Hindlimb muscle (tissue), 1 donor: ENCODE measurements around the gene CDK5. TPM values are rescaled to one million over a fixed set of nuclear protein-coding genes. Genes with fewer than 3 reads are reported as not detected.

Experiments
- DNase-seq: peaks from one replicate; pipeline ENCODE4 v3.0.0-alpha.2; 2013
- polyA plus RNA-seq: library from polyadenylated mRNA; unstranded; fragments of 120-200 nt; gene quantifications from one replicate; pipeline ENCODE4 v1.2.1, GENCODE V29; 2013; ENCODE audit not compliant: insufficient read length

CDK5 gene
- polyA plus RNA-seq = 9.7 TPM

GRCh38 chr7:151057506-151057988 lies at the start of gene CDK5:
TSS of gene CDK5 (minus strand) at chr7:151057897. CDS start at chr7:151057848, 49 bp downstream.
- no peak for DNase-seq

GRCh38 chr7:151104411-151105235 lies 46.9 kb upstream of the CDK5 start:
- no peak for DNase-seq

GRCh38 chr7:151103973-151104372 lies 46.3 kb upstream of the CDK5 start:
- DNase-seq = no peak

GRCh38 chr7:151102991-151103390 lies 45.3 kb upstream of the CDK5 start:
- no peak for DNase-seq

- DNase-seq = no peak
Measured at GRCh38 chr7:151101621-151102396, 44.1 kb upstream of the CDK5 start.

GRCh38 chr7:151100921-151101320 lies 43.2 kb upstream of the CDK5 start:
- DNase-seq = no peak

GRCh38 chr7:151099486-151100211 lies 42.0 kb upstream of the CDK5 start:
- no peak for DNase-seq

GRCh38 chr7:151095828-151096475 lies 38.3 kb upstream of the CDK5 start:
- DNase-seq = no peak

- no peak for DNase-seq
Measured at GRCh38 chr7:151095123-151095797, 37.6 kb upstream of the CDK5 start.

GRCh38 chr7:151094675-151095074 lies 37.0 kb upstream of the CDK5 start:
- DNase-seq = no peak

- DNase-seq = no peak
Measured at GRCh38 chr7:151093748-151094147, 36.1 kb upstream of the CDK5 start.

- no peak for DNase-seq
Measured at GRCh38 chr7:151091988-151092387, 34.3 kb upstream of the CDK5 start.

GRCh38 chr7:151091431-151091830 lies 33.7 kb upstream of the CDK5 start:
- no peak for DNase-seq

- no peak for DNase-seq
Measured at GRCh38 chr7:151091003-151091402, 33.3 kb upstream of the CDK5 start.

GRCh38 chr7:151089893-151090730 lies 32.4 kb upstream of the CDK5 start:
- DNase-seq = no peak

GRCh38 chr7:151088856-151089699 lies 31.4 kb upstream of the CDK5 start:
- DNase-seq = peak; percentile 59

GRCh38 chr7:151088019-151088855 lies 30.5 kb upstream of the CDK5 start:
- DNase-seq = no peak

- no peak for DNase-seq
Measured at GRCh38 chr7:151087245-151088018, 29.7 kb upstream of the CDK5 start.
